GM21786 (cell line): ENCODE data around the gene RYR3.

Experiments used
- ATAC-seq: cut with Tn5 transposase; IDR thresholded peaks from one replicate; pipeline ENCODE4 v1.9.1; 2021; ENCODE audit not compliant: unreplicated experiment

RYR3 gene

GRCh38 chr15:33317896-33318295, 7.1 kb downstream of the RYR3 start:
- no peak for ATAC-seq

GRCh38 chr15:33320017-33320416, 9.2 kb downstream of the RYR3 start:
- ATAC-seq = no peak

DNA sequence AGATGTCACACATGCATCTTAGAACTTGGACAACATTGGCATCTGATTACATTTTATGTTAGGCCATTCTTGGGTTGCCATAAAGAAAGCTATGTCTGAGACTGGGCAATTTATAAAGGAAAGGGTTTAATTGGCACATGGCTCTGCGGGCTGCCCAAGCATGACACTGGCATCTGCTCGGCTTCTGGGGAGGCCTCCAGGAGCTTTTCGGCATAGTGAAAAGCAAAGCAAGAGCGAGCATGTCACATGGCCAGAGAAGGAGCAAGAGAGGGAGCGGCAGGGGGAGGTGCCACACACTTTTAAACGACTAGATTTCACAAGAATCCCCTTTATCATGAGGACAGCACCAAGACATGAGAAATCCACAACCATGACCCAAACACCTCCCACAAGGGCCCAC, 11.3 kb downstream of the RYR3 start:
- no peak for ATAC-seq

DNA sequence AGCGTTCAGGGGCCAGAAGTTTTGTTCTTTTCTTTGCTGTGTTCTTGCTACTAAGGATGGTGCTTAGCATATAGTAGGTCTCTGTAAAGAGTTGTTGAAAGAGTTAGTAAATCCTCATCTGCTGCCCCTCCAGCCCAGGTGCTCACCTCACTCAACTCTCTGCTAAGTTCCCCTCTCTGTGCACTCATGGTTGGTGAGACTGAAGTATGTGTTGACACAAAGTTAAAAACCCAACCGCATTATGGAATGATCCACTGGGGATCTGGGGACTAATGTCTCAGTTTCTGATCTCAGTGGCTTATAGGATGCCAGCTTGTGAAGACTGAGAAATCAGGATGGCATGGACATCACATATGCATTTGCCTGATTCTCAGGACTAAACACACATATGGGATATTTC, 13.8 kb downstream of the RYR3 start:
- ATAC-seq = no peak

- no peak for ATAC-seq
These were observed 16.1 kb downstream of the RYR3 start for GRCh38 chr15:33326908-33327307.

- no peak for ATAC-seq
These were observed 17.3 kb downstream of the RYR3 start for GRCh38 chr15:33328106-33328505.

DNA sequence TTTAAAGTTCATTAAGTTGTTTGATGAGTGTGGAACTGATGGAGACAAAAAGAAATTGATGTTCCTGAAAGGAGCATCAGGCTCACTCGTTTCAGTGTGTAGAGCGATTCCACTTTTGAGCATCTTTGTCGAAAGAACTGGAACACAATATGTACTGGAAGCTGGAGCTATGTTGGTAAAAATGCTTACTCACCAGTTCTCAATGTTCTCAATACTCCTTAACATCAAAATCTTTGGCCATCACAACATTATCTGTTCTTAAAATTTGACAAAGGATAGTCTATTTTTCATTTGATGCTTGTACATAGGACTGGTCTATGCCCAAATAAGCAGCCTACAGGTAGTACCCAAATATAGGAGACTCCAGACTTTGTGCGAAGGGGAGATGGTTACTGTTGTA, 18.7 kb downstream of the RYR3 start:
- ATAC-seq = no peak

- no peak for ATAC-seq
These were observed 20.2 kb downstream of the RYR3 start for GRCh38 chr15:33330931-33331330.

GRCh38 chr15:33341953-33342352, 31.2 kb downstream of the RYR3 start:
- ATAC-seq = no peak

DNA sequence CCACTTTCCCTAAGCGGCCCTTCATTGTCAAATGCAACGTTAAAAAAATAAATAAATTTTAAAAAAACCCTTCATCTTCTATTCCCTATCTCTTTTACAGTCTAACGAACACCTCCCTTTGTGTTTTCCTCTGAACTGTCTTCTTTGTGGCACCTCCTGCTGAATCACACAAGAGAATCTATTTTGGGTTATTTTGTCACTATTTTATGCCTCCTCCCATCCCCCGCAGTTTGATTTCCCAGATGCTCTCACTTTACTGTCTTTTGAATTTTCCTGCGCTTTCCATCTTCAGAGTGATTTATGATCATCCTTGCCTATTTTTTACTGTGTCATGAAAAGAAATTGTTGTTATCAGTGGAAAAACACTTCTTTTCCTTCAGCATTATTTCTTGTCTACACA, 32.5 kb downstream of the RYR3 start:
- no peak for ATAC-seq

GRCh38 chr15:33344111-33344510, 33.3 kb downstream of the RYR3 start:
- no peak for ATAC-seq

DNA sequence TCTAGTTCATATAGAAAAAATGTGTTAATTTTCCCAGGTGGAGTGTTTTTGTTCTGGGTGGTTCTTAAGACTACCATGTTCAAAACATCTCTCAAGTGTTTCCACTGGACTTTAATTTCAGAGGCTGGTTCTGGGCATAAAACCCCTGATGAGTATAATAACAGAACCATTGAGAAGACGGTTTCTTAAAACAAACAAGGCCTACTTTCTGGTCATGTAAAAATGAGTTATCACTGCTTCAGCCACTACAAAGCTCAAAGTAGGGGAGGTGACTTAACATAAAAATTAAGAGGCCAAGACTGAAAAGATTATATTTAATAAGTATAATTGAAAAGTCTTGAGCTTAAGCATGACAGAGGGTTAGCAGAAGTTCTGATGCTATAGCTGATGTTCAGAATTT, 33.8 kb downstream of the RYR3 start:
- no peak for ATAC-seq

GRCh38 chr15:33354411-33354810, 43.6 kb downstream of the RYR3 start:
- ATAC-seq = no peak

DNA sequence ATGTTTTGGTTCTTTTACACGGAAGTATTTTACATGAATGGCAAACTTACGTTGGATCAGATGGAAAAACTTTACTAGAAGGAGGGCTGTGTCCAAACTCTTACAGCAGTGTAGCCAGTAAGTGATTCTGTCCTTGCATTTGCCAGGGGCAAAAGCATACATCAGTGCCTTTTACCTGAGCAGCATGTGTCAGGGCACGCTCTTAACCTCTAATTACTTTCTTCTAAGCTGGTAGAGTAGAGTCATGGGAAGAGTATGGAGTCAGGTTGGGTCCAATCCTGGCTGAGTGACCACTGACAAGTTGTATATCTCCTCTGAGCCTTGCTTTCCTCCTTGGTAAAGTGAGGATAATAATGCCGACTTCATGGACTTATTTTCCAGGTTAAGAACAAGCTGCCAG, 47.1 kb downstream of the RYR3 start:
- ATAC-seq = no peak

GRCh38 chr15:33358306-33358705, 47.5 kb downstream of the RYR3 start:
- no peak for ATAC-seq

DNA sequence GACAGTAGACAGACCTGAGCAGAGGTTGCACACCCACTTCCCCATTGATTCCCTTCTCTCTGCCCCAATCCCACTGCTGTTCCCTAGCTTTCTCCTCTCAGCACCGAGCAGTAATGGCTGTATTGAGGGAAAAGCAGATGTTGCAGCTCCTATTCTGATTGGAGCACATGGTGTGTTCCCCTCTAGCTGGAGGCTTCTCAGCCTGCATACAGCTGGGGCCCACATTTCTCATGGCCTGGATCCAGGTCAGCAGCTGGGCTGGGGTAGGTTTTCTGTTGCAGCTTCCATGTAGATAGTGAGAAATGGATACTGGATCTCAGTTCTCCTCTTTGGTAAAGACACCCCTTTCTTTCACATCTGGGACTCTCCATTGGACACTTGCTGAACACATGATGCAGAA, 50.1 kb downstream of the RYR3 start:
- no peak for ATAC-seq

DNA sequence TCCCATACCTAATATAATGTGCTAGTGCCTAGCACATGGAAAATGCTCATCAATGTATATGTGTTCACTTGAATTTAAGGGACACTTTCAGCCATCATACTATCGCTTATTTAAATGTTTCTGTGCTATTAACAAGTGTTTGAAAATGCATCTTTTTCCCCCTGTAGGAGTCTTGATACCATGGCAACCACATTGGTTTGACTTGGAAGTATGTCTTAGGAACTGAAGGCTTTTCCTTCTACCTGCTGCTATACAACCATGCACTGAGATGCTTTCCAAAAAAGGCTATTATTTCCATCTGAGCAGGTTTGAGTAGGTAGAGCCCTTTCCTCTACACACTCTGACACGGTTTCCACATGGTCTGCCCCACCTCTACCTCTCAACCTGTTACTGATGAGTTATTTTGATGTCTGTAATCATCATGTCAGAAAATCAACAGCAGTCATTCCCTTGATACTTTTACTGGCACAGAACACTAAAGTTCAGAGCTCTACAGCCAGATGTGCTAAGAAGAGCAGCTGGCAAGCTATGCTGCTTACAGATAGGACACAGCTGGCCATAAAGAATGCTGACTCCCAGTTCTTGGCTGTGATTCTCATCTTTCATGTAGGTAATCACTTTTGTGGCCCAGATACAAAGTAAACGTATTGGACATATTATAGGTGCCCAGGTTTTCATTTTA, 59.3 kb downstream of the RYR3 start:
- ATAC-seq = no peak

- no peak for ATAC-seq
These were observed 59.9 kb downstream of the RYR3 start for GRCh38 chr15:33370623-33371020.

- ATAC-seq = no peak
These were observed 60.4 kb downstream of the RYR3 start for GRCh38 chr15:33371159-33371558.

DNA sequence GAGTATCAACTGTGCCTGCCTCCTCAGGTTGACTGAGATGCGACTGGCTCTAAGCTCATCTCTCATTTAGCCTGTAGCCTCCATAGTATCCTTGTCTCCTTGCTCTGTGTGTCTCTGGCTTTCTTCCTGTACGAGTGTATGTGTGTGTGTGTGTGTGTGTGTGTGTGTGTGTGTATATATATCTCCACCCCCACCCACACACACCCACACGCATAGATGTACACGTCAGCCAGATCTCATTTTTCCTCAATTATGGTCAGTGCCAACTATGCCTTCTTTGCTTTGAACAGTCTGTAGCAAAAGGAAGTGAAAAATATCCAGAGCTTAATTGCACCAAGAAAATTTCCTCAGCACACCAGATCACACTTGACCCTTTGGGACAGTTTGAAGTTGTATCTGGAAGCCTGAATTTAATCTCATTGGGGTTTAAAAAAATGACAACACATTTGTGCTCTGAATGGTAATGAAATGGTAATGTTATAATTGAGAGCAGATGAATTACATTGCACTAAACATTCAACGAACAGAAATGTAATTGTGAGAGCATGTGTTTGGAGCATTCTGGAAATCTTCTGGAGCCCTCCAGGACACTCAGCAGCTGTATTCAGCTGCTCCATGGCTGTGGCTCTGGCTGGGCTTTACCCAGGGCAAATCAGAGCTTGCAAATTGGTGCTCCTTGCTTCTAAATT, 63.6 kb downstream of the RYR3 start:
- no peak for ATAC-seq

DNA sequence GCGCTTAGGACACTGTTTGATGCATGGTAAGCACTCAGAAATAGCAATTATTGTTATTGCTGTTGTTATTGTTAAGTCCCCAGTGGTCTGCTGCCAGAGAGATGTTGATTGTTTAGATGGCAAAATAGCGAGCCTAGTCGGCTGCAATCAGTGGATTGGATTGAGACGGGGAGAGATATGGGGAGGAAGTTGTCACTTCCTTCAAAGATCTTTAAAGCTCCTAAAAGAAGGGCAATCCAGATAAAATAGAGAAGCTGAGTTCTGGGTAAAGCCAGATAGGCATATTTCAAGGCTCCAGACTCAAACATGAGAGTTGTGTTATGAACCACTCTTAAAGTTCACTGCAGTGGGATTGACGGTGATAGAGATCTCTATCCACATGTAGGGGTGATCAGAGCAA, 64.5 kb downstream of the RYR3 start:
- no peak for ATAC-seq

DNA sequence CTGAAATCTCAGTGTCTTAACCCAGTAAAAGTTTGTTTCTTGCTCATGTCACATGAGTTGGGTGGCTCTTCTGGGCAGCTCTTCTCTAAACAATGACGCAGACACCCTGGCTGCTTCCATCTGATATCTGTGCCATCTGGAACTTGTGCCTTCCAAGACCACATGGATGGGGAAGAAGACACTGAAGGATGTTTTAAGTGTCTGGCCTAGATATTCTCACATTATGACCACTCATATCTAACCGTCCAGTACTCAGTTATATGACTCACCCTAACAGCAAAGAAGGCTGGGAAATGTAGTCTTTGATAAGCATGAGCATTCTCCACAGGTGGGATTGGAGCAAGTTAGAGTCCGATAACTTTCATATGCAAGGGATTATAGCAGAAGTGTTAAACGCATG, 66.4 kb downstream of the RYR3 start:
- ATAC-seq = no peak
